ENCODE data around the gene ERF.

DNA sequence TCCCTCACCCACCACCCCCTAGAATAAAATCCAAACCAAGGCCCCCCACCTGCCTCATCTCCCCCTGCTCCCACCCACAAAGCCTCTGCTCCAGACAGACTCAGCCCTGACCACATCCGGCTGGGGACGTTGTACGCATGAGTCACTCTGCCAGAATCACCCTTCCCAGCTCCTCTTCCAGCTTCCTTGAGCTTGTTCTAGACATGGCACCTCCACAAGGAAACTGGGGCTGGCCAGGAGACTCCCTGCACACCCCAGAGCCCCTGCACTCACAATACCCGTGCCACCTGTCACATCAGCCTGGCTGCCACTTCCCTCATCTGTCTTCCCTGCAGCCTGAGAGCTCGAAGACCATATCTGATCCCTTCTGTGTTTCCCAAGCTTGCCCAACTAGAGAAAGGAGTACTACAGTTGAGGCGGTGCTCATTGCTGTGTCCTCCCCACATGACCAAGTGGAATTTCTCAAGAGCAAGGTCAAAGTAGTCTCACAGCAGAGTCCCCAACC, 47.1 kb downstream of the ERF start:
- peak; percentile 39 for TF ChIP-seq YY1 (IDR thresholded peaks at IDR 0.05; ENCODE audit: extremely low read depth, insufficient replicate concordance, low read depth, low read length)
- TF ChIP-seq, protein P1, sequence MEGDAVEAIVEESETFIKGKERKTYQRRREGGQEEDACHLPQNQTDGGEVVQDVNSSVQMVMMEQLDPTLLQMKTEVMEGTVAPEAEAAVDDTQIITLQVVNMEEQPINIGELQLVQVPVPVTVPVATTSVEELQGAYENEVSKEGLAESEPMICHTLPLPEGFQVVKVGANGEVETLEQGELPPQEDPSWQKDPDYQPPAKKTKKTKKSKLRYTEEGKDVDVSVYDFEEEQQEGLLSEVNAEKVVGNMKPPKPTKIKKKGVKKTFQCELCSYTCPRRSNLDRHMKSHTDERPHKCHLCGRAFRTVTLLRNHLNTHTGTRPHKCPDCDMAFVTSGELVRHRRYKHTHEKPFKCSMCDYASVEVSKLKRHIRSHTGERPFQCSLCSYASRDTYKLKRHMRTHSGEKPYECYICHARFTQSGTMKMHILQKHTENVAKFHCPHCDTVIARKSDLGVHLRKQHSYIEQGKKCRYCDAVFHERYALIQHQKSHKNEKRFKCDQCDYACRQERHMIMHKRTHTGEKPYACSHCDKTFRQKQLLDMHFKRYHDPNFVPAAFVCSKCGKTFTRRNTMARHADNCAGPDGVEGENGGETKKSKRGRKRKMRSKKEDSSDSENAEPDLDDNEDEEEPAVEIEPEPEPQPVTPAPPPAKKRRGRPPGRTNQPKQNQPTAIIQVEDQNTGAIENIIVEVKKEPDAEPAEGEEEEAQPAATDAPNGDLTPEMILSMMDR (IDR thresholded peaks at IDR 0.05 in 2 of 3, conservative IDR thresholded peaks at IDR 0.05 in 1 of 3; ENCODE audit: borderline replicate concordance in 1 of 3, insufficient read depth in 1 of 3, low read depth in 2 of 3, low read length in 2 of 3), result no peak
- no peak for TF ChIP-seq SRF (IDR thresholded peaks at IDR 0.05; ENCODE audit: low read depth)
- TF ChIP-seq POLR2A (IDR thresholded peaks at IDR 0.05; ENCODE audit: borderline replicate concordance, extremely low read depth, insufficient read depth, insufficient read length), result no peak
- no peak for TF ChIP-seq EZH2 (IDR thresholded peaks at IDR 0.05)
- TF ChIP-seq, protein P2, sequence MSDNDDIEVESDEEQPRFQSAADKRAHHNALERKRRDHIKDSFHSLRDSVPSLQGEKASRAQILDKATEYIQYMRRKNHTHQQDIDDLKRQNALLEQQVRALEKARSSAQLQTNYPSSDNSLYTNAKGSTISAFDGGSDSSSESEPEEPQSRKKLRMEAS (IDR thresholded peaks at IDR 0.05), result no peak
- 0 out of 2 replicates have a peak, but pooled peaks have one; percentile 8 for TF ChIP-seq POLR2AphosphoS5 (IDR thresholded peaks at IDR 0.05; ENCODE audit: low read depth, low read length)
- TF ChIP-seq FOSL1 (IDR thresholded peaks at IDR 0.05; ENCODE audit: low read depth), result peak; percentile 67
- TF ChIP-seq, protein P3, sequence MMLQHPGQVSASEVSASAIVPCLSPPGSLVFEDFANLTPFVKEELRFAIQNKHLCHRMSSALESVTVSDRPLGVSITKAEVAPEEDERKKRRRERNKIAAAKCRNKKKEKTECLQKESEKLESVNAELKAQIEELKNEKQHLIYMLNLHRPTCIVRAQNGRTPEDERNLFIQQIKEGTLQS (IDR thresholded peaks at IDR 0.05), result no peak
